HG03060 (cell line): ENCODE data around the gene CPSF2.

Source experiments
- ATAC-seq: cut with Tn5 transposase; IDR thresholded peaks from one replicate; pipeline ENCODE4 v1.9.1; 2021; ENCODE audit warnings: low read depth, moderate number of reproducible peaks; ENCODE audit not compliant: unreplicated experiment

CPSF2 gene

DNA sequence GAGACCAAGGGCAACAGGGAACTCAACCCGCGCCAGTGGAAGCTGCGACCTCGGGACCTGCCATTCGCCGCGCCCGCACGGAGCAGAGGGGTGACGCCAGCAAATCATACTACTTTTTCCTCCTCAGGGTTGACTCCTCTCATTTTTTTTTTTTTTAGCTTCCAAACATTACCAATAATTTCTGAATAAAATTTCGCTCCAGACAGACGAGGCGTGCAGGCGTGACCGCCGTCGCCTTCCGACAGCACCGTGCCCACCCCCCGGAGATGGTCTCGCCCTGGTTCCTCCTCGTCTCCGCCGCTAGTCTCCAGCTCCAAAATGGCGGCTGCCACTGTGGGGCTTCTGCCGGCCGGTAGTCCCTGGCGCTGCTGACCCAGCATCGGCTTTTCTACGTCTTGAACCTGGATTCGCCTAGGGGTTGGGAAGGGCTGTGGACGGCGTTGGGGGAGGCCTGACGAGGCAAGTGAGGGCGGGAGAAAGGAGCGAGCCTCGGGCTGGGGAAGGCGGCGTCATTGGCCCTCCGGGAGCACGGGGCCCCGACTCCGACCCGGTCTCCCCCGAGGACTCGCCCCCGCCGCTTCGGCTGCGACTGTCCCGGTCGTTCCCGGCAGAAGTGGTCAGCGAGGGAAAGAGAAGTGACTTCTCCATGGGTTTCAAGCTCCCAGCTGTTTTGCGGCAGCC lies at the start of gene CPSF2, which contains the start of gene NDUFB1:
CPSF2 (plus strand) TSS at position 300 of the 681 bp plus-strand sequence. CDS start 9,016 bp downstream, outside the sequence.
NDUFB1 (minus strand) TSS at position 37 of the 681 bp plus-strand sequence. CDS start 4,069 bp downstream, outside the sequence.
- ATAC-seq: peak; percentile 74

DNA sequence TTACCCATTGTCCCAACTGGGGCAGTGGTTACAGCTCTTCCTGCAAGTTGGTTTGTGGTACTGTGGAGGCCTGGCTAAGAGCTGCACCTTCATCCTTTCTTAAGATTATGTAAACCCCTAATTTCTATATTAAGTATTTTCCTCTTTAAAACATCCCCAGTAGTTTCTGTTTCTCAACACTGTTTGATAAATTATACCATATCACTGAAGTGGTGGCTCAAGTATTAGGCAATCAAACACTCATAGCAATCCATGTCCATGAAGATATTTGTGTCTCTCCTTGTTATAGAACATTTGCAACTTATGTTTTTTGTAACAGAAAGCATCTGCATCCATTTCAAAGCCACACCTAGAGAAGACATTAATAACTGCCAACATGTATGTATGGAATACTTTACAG lies 47.2 kb upstream of the CPSF2 start:
- ATAC-seq: no peak

DNA sequence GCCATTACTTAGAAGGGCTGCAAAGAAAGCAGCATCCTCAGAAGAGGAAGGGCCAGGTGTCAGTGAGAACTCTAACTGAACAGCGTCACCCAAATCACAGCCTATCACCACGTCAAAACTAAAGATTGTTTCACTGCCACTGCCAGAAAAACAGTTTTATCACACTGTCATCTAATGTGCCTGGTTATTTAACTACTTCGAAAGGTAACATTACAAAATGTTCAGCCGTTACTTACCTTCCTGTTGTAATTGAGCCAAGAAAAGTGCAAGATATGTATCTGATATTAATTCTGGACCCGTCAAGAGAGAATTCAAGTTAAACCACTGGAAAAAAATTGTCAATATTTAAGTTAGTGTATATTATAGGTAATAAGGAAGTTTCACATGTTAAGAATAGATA lies 33.3 kb upstream of the CPSF2 start:
- no peak for ATAC-seq

DNA sequence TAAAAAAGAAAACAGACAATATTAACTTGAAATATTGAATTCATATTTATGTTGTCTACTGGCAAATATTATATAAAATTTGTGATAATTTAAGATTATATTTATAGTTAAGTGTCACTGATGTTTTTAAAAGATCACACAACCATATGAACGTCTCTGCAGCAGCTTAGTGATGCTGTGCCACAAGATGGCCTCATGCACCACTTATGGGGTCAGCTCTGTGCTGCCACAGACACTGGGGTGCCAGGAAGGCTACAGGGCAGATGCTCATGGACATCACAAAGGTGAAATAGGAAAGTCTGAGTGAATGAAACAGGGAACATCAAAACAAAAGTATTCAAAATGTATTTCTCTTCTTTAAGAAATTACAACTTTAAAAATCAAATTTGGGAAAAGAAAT lies 28.4 kb upstream of the CPSF2 start:
- ATAC-seq: no peak

DNA sequence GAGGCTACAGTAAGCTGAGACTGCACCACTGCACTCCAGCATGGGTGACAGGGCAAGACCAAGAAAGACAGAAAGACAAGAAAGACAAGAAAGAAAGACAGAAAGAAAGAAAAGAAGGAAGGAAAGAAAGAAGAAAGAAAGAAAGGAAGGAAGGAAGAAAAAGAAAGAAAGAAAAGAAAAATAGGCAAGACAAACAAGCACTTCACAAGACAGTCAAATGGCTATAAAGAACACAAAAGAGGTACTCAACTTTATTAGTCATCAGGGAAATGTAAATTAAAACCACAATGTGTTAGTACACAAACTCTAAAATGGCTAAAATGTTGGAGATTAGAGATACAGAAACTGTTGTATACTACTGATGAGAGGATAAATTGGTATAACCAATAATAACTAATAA lies 22.0 kb upstream of the CPSF2 start:
- ATAC-seq: no peak

DNA sequence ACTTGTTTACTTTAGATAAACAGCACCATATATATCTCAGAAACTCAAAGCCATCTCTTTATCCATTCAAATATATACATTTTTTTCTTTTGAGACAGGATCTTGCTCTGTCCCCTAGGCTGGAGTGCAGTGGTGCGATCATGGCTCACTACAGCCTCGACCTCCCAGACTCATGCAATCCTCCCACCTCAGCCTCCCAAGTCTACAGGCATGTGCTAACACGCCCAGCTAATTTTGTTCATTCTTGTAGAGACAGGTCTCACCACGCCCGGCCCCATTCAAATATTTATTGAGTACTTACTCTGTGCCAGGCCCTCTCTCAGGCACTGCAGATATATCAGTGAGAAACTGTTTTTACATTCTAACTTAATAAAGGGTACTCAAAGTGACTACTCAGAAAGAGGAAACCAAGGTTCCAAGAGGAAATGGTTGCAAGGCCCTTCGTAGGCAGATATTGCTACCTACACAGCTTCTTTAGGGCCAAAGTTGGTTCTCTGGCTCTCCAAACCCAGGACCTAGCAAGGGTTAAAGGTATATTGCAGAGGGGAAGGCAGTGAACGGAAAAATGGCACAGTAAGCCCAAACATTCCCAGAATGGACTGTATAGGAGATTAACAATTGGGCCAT lies 18.3 kb upstream of the CPSF2 start:
- ATAC-seq: no peak

DNA sequence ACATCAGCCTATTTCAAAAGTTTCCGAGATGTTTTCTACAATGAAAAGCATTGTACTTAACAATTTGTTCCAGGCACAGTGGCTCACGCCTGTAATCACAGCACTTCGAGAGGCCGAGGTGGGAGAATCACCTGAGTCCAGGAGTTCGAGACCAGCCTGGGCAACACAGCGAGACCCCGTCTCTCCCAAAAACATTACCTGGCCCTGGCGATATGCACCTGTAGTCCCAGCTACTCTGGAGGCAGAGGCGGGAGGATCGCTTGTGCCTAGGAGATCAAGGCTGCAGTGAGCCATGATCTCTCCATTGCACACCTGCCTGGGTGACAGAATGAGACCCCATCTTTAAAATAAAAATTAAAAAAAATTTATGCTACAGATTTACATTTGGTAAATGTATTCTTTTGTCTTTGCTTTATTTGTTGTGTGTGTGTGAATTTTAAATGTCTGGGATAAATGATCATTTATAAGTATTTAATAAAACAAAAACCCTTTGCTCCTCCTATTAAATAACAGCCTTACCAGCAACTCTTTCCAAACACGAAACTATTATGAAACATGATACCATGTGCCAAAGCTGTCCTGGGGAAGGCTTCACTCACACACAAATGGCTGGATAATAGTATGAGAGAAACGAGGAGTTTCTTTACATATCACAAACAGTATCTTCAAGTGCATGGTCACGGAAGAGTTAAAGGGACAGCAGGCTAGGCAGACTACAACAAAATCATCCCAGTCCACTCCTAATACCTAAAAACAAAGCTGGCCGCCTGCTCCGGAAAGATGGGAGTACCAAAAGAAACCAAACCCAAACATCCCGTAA lies 16.5 kb upstream of the CPSF2 start:
- ATAC-seq: no peak

DNA sequence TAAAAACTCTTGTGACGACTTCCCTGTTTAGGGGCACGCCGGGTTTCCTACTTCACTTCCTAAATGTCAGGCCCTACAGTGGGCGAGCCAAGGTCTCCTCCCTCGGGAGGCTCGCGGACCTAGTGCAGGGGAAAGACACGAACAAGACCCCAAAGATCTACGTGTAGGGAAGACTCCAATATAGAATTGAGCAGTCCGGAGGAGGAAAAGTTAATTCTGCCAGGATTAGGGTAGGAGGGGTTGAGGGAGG lies 16.0 kb upstream of the CPSF2 start:
- no peak for ATAC-seq

DNA sequence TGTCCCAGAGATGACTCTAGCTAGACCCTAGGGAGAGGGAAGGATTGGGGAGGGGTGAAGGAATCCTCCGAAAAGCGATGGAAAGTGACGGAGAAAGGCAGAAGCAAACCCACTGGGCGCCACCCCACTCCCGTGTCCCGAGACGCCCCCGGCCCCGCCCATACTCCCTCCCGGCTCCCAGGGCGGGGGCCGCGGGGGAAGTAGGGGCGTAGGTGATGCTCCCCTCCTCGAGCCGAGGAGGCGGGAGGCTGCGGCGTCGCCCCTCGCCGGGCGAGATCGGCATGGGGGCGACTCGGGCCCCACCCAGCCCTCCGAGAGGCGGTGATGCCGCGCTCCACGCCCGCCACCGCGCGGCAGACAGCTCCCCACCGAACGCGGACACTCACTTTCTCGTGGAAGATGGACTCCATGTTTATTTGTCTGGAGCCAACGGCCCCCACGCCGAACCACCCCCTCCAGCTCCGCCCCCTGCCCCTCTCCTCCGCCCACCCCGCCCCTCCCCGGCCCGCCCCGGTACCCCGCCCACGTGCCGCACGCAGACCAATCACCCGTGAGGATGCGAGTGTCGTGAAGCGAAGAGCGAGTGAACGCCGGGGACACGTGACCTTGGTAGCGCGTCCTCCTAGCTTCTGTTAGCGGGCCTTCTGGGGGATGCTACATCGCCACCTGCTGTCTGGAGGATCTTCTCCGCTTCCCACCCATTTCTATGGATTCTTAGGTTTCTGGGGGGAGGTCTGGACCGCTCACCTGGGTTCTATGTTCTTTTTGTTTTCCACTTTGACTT lies 15.4 kb upstream of the CPSF2 start, which contains the start of gene ATXN3:
ATXN3 (minus strand) TSS at position 440 of the 784 bp plus-strand sequence; CDS start at position 410, 30 bp downstream.
- ATAC-seq: peak; percentile 89

DNA sequence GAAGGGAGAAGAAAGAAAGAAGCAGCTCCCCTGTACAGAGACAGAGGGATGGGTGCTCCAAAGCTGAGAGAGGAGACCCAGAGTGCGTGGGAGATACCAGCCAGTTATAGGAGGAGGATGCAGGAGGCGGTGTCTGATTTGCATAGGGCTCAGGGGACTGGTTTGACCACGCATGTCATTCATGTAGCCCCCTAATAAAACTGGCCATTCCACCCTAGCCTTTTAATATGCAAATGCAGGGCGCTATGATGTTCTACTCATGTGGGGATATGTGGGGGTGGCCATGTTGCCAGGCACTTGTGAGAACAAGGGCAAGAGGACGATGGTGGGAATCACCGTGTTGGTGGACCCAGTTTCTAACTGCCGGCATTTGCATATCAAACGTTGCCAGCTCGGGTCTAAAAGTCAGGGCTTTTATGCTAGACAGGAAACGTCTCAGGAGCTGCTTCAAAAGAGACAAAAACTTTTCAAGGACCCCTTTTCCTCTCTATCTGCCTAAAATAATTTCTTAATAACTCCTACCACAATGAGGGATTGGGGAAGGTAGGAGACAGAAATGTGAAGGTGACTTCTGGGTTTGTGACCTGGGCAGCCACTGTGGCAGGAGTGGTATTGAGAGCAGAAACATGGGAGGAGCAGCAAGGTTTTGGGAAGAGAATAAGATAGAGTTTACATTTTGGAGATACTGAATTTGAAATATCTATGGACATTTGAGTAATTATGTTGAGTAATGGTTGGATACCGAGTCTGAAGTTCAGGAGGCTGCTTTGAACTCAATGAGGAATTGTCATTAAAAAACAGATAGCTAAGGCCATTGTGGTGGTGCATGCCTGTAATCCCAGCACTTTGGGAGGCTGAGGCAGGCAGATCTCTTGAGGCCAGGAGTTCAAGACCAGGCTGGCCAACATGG lies 13.2 kb upstream of the CPSF2 start:
- ATAC-seq: no peak

DNA sequence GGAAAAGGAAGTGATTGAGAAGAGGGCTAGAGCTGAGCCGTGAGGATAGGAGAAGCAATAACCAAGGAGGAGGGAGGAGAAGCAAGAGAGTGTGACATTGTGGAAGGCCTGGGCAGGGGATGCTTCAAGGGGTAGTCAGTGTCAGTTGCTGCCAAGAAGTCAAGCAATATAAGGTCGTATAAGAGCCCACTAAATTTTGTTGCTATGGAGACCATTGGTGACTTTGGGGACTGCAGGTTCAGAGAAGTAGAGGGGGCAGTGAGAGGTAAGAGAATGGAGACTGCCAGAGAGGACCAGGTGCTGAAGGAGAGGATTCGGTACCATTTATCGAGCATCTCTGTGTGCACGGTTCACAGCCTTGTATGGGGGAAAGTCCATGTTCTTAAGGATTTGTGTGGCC lies 12.3 kb upstream of the CPSF2 start:
- ATAC-seq: no peak

DNA sequence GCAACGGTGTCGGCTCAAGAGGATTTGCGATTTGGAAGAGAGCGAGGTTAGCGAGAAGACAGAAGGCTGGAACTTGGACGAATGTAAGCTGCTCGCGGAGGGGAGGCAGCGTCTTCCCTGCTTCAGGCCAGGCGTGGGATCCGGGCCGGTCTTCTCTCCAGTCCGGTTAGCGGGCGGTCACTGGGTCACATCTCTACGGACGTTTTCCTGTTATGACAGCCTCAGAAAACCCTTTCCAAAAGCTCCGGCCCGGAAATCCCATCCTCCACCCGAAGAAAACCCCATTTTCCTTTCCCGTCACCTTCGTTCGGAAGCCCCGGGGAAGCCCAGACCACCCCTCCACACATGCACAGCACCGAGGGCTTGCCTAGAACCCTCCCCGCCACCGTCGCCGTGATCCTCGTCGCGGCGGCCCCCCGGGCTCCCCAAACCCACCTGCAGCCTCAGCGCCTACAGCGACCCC lies 531 bp upstream of the CPSF2 start:
- no peak for ATAC-seq

DNA sequence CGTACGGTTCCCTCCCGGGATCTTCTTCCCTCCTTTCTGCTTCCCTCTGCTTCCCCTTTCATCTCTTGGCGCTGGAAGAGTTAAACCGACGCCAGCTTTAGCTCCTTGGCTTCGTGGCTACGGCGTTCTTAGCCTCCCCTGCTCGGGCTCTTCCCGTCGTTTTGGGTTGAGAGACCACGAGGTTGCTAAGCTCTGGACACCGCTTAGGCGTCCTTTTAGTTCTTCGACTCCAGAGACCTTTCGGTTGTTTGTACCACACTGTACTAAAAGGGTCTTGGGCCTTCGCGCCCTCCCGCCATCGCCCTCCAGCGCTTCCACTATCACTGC lies 545 bp downstream of the CPSF2 start:
- no peak for ATAC-seq

DNA sequence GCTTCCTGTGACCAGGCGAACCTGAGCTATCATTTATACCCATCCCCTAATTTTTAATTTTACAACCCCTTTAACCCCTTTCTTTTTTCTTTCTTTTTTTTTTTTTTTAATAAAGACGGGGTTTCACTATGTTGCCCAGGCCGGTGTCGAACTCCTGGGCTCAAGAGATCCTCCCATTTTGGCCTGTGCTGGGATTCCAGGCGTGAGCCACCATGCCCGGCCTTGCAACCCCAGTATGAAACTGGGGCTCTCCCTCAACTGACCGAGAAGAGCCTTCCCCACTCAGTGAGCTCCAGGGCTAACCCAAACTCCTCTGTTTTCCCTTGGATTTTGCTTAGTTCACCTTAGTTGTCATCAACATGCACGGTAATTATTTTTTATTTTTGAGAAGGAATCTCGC lies 992 bp downstream of the CPSF2 start:
- ATAC-seq: no peak

DNA sequence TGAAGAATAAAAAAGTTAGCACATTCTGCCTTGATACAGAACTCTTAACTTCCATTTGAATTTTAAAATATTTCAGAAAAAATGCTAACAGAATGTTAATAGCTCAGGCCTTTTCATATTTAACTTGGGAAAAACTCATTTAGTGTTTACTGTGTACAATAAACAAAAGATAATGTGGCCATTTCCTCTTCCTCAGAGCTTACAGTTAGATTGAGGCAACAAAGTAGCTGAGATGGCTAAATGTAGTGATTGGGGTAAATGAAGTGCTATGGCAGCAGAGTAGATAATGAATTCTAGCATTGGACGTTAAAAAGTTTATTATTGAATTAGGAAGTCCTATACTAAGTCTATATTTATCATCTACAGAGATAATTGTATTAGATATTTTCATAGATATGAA lies 12.7 kb downstream of the CPSF2 start:
- ATAC-seq: no peak

DNA sequence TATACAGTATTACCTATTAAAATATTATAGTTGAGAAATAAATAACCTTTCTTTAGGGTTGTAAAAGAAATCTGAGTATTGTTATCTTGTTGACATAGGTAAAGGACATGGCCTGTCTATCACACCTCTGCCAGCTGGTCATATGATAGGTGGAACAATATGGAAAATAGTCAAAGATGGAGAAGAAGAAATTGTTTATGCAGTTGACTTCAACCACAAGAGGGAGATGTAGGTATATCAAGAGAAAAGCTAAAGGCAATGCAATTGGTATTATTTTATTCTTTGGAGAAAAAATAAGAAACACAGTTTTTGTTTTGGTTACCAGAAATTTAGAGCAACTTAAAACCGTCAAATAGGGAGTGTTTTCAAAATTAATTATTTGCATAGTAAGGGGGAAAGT lies 13.5 kb downstream of the CPSF2 start:
- ATAC-seq: no peak

DNA sequence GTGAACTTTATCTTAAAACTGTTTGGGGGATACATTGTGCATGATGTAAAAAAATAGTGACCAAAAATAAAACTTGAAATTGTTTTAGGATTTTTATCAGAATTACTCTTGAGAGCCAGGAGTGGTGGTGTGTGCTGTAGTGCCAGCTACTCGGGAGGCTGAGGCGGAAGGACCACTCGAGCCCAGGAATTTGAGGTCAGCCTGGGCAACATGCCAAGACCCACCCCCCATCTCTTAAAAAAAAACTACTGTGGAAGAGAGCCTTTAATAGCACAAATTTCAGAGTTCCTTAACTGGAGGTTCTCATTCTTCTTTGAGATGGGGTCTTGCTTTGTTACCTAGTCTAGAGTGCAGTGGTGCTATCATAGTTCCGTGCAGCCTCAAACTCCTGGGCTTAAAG lies 21.5 kb downstream of the CPSF2 start:
- no peak for ATAC-seq

DNA sequence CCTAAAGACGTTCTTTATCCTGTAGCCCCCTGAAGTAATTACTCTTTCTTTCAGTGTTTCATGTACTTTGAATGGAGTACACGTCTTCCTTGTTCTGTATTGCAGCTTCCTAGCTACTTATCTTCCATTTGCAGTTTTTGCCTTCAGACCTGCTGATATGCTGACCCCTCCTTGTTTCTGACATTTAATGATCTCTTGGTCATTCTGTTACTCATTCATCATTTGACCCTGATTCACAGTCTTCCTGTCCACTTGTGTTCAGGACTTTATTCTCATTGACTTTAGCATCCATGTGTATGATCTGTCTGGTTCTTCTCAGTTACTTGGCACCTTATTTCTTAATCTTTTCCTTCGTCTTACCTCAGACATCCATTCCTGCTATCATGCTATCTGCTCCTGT lies 22.2 kb downstream of the CPSF2 start:
- no peak for ATAC-seq

DNA sequence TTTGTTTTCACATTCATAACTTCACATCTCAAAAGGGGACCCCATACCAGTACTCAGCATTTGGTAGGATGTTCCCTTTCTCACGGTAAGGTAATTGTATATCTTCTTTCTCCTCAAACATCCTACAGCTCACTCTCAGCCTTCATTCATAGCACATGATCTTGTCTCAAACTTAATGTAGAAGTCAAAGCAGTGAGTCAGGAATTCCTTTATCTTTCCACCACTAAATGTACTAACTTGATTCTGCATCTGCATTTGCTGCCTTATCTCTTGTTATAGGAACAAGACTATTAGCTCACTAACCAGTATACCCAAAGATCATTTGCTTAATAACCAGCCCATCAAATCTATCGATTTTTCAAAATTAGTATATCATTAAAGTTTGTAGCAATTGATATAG lies 22.9 kb downstream of the CPSF2 start:
- ATAC-seq: no peak

DNA sequence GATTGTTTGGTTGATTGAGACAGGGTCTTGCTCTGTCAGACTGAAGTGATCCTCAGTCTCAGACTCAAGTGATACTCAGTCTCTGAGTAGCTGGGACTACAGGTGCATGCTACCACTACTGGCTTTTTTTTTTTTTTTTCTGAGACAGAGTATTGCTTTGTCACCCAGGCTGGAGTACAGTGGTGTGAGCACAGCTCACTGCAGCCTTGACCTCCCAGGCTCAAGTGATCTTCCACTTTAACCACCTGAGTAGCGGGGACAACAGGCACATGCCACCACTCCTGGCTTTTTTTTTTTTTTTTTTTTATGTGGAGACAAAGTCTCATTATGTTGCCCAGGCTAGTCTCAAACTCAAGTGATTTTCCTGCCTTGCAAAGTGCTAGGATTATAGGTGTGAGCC lies 31.8 kb downstream of the CPSF2 start:
- ATAC-seq: no peak
